GM12892 (cell line): ENCODE measurements around the gene RPS15.

Experiments
- DNase-seq: peaks from one replicate; pipeline ENCODE4 v3.0.0; 2011; ENCODE audit not compliant: insufficient read length
- FAIRE-seq: peaks from 2 replicates; lab custom pipeline; 2011; peaks lifted over from hg19 to GRCh38; lab: Jason Lieb, UNC
- POLR2A ChIP-seq: IDR thresholded peaks from 2 replicates; pipeline ENCODE4 v1.6.1; 2011; ENCODE audit warnings: low read depth, low read length, control low read depth
- POLR2AphosphoS5 ChIP-seq: IDR thresholded peaks from 2 replicates; pipeline ENCODE4 v1.6.1; 2011; ENCODE audit warnings: low read depth, low read length, control low read depth
- TAF1 ChIP-seq: IDR thresholded peaks from 2 replicates; pipeline ENCODE4 v1.6.1; 2011; ENCODE audit warnings: low read depth, mild to moderate bottlenecking, control low read depth, low read length, borderline replicate concordance

RPS15 gene

DNA sequence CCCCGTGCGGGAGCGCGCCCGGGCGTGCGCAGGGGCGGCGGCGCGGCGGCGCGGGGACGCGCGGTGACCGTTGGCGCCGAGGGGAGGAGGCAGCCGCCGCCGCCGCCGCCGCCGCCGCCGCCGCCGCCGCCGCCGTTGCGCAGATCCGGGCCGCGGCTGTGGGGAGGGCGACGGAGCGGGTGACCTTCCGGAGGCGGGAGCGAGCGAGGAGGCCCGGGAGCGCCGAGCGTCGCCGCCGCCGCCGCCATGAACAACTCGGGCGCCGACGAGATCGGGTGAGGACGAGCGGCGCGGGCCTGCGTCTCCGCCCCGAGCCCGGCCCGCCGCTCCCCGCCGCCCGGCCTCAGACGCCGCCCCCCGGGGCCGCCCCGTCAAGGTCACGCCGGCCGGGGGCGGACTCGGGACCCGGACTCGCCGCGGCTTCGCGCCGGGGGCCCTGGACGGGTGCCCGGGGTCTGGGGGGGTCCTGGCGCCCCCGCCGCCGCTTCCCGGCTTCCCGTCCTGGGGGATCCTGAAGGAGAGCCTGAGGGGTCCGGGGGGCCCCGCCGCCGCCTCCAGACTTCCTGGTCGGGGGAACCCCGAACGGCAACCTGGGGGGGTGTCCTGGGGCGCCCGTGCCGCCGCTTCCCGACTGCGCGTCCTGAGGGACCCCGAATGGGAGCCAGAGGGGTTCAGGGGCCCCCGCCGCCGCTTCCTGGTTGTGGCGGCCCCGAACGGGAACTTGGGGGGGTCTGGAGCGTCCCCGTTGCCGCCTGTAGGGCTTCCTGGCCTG is 30.5 kb upstream of the RPS15 start, which contains the start of gene DAZAP1:
DAZAP1 (plus strand) TSS at position 59 of the 772 bp plus-strand sequence; CDS start at position 247, 188 bp downstream.
- DNase-seq, result peak; percentile 66
- no peak for FAIRE-seq

GRCh38 chr19:1408300-1409203 is 29.6 kb upstream of the RPS15 start:
- TF ChIP-seq POLR2AphosphoS5 (no peak), POLR2A (peak; percentile 7; the same call in 1 of the 2 replicates), TAF1 (no peak; the same call in 1 of the 2 replicates)
- DNase-seq (peak; percentile 57), FAIRE-seq (peak; percentile 63)

More for the DNA sequence above, 30.5 kb upstream of the RPS15 start, which contains the start of gene DAZAP1:
- TF ChIP-seq POLR2AphosphoS5 (no peak), POLR2A (no peak; the same call in 1 of the 2 replicates)

GRCh38 chr19:1409204-1410005 is 28.8 kb upstream of the RPS15 start:
- no peak for FAIRE-seq
- TF ChIP-seq TAF1 (no peak), POLR2AphosphoS5 (no peak), POLR2A (no peak)
- DNase-seq, result no peak

GRCh38 chr19:1410136-1410786 is 27.9 kb upstream of the RPS15 start:
- DNase-seq (no peak), FAIRE-seq (no peak)

DNA sequence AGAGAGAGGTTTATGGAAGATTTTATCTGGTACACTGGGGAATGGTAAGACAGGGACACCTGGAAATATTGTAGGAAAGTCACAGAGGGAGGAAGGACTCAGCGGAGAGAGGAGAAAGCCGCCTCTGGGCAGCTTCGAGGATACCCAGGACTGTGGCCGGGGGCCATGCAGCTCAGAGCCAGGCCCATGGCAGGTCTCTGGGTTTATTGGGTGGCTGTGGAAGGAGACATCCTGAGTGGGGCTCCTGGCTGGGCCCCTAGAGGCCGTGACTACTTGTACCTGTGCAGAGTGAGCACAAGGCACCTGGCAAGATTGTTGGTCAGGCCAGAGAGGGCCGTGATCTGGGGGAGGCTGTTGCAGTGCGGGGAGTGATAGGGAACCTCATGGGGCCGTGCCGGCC is 27.4 kb upstream of the RPS15 start:
- DNase-seq (no peak), FAIRE-seq (no peak)
- TF ChIP-seq POLR2AphosphoS5 (no peak), TAF1 (no peak), POLR2A (no peak)

More at GRCh38 chr19:1410136-1410786, 27.9 kb upstream of the RPS15 start:
- TF ChIP-seq POLR2AphosphoS5, result no peak; the same call in 1 of the 2 replicates

DNA sequence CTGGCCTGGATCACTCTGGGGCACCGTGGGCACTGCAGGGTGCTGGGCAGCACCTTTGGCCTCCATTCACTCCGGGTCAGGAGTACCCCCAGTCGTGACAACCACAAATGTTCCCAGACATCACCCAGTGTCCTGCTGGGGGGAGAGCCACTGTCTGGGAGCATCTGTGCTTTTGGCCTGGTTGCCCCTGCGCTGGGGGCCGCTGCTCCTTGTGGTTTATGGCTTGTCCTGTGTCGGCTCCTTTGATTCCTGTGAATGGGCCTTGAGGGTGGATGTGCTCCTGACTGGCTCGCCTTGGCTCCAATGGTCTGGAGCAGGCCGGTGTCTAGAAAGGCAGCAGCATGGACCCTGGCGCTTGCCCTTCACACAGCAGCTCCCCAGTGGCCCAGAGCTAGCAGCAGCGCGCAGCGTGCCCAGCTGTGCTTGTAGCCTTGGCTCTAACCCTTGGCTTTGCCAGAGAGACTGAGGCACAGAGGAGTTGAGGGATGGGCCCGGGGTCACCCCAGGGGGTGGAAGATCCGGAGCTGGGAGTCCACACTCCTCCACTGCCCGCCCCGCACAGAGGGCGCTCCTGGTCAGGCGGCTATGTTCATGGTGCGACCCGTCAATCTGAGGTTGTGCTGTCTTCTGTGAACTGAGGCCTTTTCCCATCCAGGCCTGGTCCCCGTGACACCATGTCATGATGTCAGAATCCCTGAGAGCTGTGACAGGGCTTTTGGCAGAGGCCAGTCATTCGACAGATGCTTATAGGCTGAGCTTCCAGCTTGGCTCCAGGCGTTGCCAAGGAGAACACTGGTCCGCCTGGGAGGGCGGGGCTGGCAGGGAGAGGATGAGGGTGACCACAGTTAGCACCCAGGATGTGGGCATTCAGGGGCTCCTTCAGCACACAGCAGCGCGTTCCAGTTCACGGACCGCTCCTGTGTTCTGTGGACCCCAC is 26.7 kb upstream of the RPS15 start:
- DNase-seq (no peak), FAIRE-seq (no peak)
- TF ChIP-seq POLR2A (no peak), POLR2AphosphoS5 (no peak; the same call in 1 of the 2 replicates), TAF1 (no peak)

- FAIRE-seq (no peak), DNase-seq (no peak)
- TF ChIP-seq POLR2A (no peak), POLR2AphosphoS5 (no peak), TAF1 (no peak)
Measured at GRCh38 chr19:1412323-1412923, 25.8 kb upstream of the RPS15 start.

GRCh38 chr19:1412995-1413800 is 25.0 kb upstream of the RPS15 start:
- TF ChIP-seq POLR2A (0 out of 2 replicates have a peak, but pooled peaks have one; percentile 1), POLR2AphosphoS5 (no peak)
- FAIRE-seq (no peak), DNase-seq (no peak)
